Right ventricle myocardium inferior (tissue), 1 donor: ENCODE measurements around the gene FAM72A. TPM values are rescaled to one million over a fixed set of nuclear protein-coding genes. Genes with fewer than 3 reads are reported as not detected.
"Not testable (repeated sequence)": the region's sequence is repeated elsewhere in the genome, so short reads cannot be mapped to it uniquely, and the experiment has no call there.

Experiments
- ATAC-seq: fragments of 200-7000 bp; cut with Tn5 transposase; one replicate; pipeline ENCODE4 v1.9.1; 2020; ENCODE audit warnings: mild to moderate bottlenecking, moderate library complexity
- DNase-seq: peaks from one replicate; pipeline ENCODE4 v3.0.0; 2021; ENCODE audit errors: missing footprints
- intact Hi-C: fragments of 100-400 bp; cut with DNase I; formaldehyde crosslinking; loops from one replicate; pipeline ENCODE4 v1.11.0; 2022
- long read RNA-seq: library from polyadenylated mRNA; unstranded; transcript quantifications from one replicate; pipeline ENCODE4 v2.0.0, GENCODE V29; 2021
- total RNA-seq: library from RNA; stranded (reverse); fragmentation: NEBNext Ultra II Directional; extraction: Animal tissue kit (Norgen Biotek cat#: 25700); gene quantifications from one replicate; pipeline ENCODE4 v1.2.1, GENCODE V29; 2021
- donor health status: DM: no; HTN: yes; CAD: no; lungs with severe emphysema.

Gene FAM72A
- 1.6 TPM for total RNA-seq
- long read RNA-seq = 0 reads

DNA sequence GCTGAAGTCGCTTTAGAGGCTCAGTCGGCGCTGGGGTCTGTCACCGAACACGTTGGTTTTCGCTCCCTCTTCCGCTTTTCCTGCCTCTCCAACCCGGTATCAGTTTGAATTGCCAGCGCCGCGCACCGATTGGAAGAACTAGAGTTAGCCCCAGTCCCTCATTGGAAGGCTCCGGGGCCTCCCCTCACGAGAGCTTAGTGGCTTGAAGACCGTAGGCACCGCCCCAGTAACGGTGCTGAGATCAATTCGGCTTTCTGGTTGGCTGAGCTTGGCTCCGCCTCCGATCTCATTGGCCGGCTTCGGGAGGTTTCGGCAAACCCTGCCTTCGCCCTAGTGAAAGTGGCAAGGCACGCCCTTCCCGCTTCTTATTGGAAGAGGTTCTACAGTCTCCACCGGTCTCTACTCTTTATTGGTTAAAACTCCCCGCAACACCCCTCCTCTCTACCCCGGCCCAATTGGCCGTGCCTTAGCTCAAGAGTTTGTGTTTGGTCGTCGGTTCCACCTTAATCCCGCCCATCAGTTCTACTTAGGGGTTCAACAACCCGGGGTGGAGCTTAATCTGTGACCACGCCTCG lies at the start of gene FAM72A:
Gene FAM72A (minus strand): TSS at position 51 of the 575 bp plus-strand sequence. CDS start 814 bp downstream, outside the sequence.
- intact Hi-C loops = not testable (repeated sequence)
- ATAC-seq (peak; percentile 93), DNase-seq (peak; percentile 97)

GRCh38 chr1:206250953-206251681 lies 48.5 kb upstream of the FAM72A start:
- intact Hi-C loops, ATAC-seq, DNase-seq: not testable (repeated sequence)

- intact Hi-C loops, DNase-seq: not testable (repeated sequence)
- ATAC-seq = peak; percentile 40
Measured at GRCh38 chr1:206246129-206246886, 43.7 kb upstream of the FAM72A start.

- DNase-seq, ATAC-seq, intact Hi-C loops: not testable (repeated sequence)
Measured at GRCh38 chr1:206245479-206245878, 42.8 kb upstream of the FAM72A start.

GRCh38 chr1:206243335-206243734 lies 40.7 kb upstream of the FAM72A start:
- DNase-seq, intact Hi-C loops: not testable (repeated sequence)
- peak; percentile 64 for ATAC-seq

- ATAC-seq, DNase-seq, intact Hi-C loops: not testable (repeated sequence)
Measured at GRCh38 chr1:206240288-206240687, 37.6 kb upstream of the FAM72A start.

DNA sequence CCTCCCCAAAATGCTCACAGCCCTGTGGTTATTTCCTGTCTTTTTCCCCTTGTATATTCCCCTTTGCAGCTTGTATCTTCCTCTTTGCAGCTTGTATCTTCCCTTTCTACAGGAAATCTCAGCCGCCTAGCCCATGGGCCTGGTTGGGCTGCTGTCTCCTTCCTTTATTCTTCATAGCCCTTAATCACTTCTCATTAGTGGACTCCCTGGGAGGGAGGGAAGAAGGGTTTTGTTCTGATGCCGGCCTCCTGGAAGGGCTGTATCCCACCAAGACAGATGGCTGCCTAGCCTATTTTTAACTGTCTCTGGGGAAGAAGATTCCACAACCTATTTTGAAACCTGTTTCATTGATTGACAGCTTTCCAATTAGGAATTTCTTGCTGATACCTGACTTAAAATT lies 32.6 kb upstream of the FAM72A start:
- intact Hi-C loops, ATAC-seq, DNase-seq: not testable (repeated sequence)

GRCh38 chr1:206234189-206234916 lies 31.7 kb upstream of the FAM72A start:
- DNase-seq, ATAC-seq, intact Hi-C loops: not testable (repeated sequence)

DNA sequence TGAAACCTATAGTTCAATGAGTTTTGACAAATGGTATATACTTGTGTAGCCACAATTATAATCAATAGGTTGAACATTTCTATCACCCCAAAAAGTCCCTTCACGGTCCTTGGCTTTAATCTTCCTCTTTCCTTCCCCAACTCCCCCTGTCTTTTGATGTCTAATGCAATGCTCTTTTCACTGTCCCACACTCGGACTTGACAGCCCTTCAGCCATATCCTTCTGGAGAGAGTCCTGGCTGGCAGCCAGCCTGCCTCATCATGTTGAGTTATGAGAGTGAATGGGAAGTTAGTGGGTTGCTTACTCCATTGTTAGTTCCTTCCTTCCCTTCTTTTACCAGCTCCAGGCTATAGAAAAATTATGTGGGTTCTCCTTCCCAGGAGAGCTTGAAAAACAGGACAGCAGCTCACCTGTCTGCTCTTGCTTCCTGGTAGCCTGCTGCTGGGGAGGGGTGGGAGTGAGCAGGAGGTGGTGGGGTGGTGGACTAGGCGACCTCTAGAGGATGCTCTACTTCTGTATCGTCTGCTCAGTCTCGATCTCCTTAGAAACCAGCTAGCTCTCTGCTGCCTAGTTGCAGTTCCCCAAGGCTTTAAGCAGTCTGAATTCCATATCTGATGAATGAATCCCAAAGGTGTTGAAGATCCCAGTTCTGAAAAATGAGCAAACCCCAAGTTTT lies 30.5 kb upstream of the FAM72A start:
- peak; percentile 73 for ATAC-seq

DNA sequence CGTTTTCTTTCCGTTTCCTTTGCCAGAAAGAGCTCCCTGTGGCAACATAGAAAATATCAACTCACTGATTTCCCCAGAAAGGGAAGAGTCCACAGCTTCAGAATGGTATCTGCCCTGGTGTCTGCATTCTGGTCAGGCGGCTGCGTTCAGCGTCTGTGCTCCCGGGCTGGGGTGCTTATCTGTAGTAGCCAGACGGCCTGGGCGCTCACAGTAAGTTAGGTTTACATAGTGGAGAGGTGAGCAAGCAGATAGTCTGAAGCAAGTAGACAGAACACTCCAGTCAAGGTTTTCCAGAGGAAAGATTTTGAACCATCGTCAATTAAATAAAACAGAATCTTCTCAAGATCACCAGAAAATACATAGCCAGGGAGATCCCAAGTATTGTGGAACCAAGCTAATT lies 29.4 kb upstream of the FAM72A start:
- DNase-seq, intact Hi-C loops, ATAC-seq: not testable (repeated sequence)

More for the DNA sequence above, 30.5 kb upstream of the FAM72A start:
- intact Hi-C loops, DNase-seq: not testable (repeated sequence)

- intact Hi-C loops, DNase-seq, ATAC-seq: not testable (repeated sequence)
Measured at GRCh38 chr1:206229286-206229685, 26.6 kb upstream of the FAM72A start.

GRCh38 chr1:206226886-206227285 lies 24.2 kb upstream of the FAM72A start:
- DNase-seq, intact Hi-C loops, ATAC-seq: not testable (repeated sequence)

DNA sequence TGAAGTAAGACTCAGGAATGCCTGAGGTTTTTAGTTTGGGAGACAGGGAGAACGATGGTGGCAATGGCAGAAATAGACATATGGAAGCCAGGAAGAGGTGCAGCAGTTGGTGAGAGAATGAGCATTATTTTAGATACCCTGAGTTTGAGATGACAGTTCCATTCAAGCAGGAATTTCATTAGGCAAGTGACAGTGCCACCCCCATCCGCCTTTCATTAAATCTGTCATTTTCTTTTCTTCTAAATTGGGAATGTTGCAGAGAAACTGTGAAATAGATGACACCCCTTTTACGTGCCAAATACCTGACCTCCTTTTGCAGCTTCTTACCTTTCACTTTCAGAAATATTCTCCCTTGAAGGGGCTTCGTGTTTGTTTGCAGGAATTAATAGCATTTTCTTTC lies 22.7 kb upstream of the FAM72A start:
- ATAC-seq, DNase-seq, intact Hi-C loops: not testable (repeated sequence)

DNA sequence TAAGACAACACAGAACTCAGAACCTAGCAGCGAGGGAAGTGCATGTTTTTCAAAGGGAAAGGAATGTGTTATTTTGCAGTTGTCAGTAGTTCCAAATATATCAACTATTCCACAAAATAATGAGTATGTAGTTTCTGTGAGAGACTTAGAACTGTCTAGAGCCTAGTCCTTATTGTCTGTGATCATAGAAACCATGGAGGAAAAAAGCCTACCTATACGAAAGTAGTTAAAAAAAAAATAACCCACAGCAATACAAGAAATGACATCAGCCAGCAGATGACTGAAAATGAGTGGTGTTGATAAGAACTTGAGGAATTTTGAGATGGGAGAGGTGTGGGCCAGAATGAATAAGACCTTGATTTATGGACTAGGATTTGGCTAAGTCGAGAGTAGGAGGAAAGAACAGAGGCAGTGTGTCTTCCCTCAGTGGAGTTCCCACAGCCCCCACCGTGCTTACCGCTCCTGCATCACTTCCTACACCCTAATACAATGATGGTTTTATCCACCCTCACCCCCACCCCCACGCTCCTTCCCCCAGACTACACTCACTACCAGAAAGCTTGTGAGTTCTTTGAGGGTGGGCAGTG lies 21.6 kb upstream of the FAM72A start:
- DNase-seq, intact Hi-C loops, ATAC-seq: not testable (repeated sequence)

GRCh38 chr1:206221585-206221984 lies 18.9 kb upstream of the FAM72A start:
- DNase-seq, ATAC-seq, intact Hi-C loops: not testable (repeated sequence)

- ATAC-seq = peak; percentile 73
- intact Hi-C loops, DNase-seq: not testable (repeated sequence)
Measured at GRCh38 chr1:206220332-206221000, 17.8 kb upstream of the FAM72A start.
